ENCODE measurements around the gene LAMA4. TPM values are rescaled to one million over a fixed set of nuclear protein-coding genes. Genes with fewer than 3 reads are reported as not detected.
A peak's percentile ranks its signal among the peaks of the same experiment; 100 is the strongest.

LAMA4 gene
- polyA plus RNA-seq, 12 donors: 137 to 245 (median 182) TPM; not detected in 1

- peak; percentile 88 for DNase-seq
Observed at GRCh38 chr6:112281821-112282615, 27.7 kb upstream of the LAMA4 start.

GRCh38 chr6:112279031-112279935, 24.9 kb upstream of the LAMA4 start:
- DNase-seq: peak; percentile 68

- DNase-seq: no peak
Observed at GRCh38 chr6:112275365-112275764, 21.0 kb upstream of the LAMA4 start.

GRCh38 chr6:112274774-112275173, 20.4 kb upstream of the LAMA4 start:
- DNase-seq: no peak

- DNase-seq: no peak
Observed at GRCh38 chr6:112272799-112273198, 18.4 kb upstream of the LAMA4 start.

GRCh38 chr6:112270756-112271155, 16.4 kb upstream of the LAMA4 start:
- DNase-seq: no peak

GRCh38 chr6:112269979-112270566, 15.7 kb upstream of the LAMA4 start:
- DNase-seq: no peak

GRCh38 chr6:112269114-112269513, 14.7 kb upstream of the LAMA4 start:
- peak; percentile 27 for DNase-seq

GRCh38 chr6:112268654-112269053, 14.3 kb upstream of the LAMA4 start:
- no peak for DNase-seq

- no peak for DNase-seq
Observed at GRCh38 chr6:112268019-112268418, 13.7 kb upstream of the LAMA4 start.

GRCh38 chr6:112266331-112266730, 12.0 kb upstream of the LAMA4 start:
- no peak for DNase-seq

- DNase-seq: no peak
Observed at GRCh38 chr6:112259337-112259675, 4.9 kb upstream of the LAMA4 start.

GRCh38 chr6:112258642-112259336, 4.4 kb upstream of the LAMA4 start:
- DNase-seq: no peak

GRCh38 chr6:112257178-112257855, 3.0 kb upstream of the LAMA4 start:
- DNase-seq: peak; percentile 47

GRCh38 chr6:112254921-112255320, 554 bp upstream of the LAMA4 start:
- DNase-seq: no peak

GRCh38 chr6:112253498-112253840, 898 bp downstream of the LAMA4 start:
- DNase-seq: peak; percentile 35

GRCh38 chr6:112252571-112253497, 1.5 kb downstream of the LAMA4 start:
- DNase-seq: no peak

GRCh38 chr6:112251171-112251875, 3.0 kb downstream of the LAMA4 start:
- peak; percentile 90 for DNase-seq

- no peak for DNase-seq
Observed at GRCh38 chr6:112249489-112249888, 4.9 kb downstream of the LAMA4 start.

- DNase-seq: no peak
Observed at GRCh38 chr6:112247275-112247674, 7.1 kb downstream of the LAMA4 start.
